NCI-H2227 treated with DMSO at 0.1 percent for 48 hours (cell line): Measurements from ENCODE around the gene MOV10L1.
"Not testable (repeated sequence)": the region's sequence is repeated elsewhere in the genome, so short reads cannot be mapped to it uniquely, and the experiment has no call there.

ENCODE experiments used
- DNase-seq: peaks from one replicate; lab custom pipeline; 2025; lab: John Stamatoyannopoulos, UW

Gene MOV10L1

GRCh38 chr22:50104141-50104544 lies 14.3 kb downstream of the MOV10L1 start:
- no peak for DNase-seq

GRCh38 chr22:50105208-50106100 lies 15.6 kb downstream of the MOV10L1 start:
- no peak for DNase-seq

GRCh38 chr22:50107529-50107928 lies 17.7 kb downstream of the MOV10L1 start:
- DNase-seq, result no peak

- DNase-seq, result no peak
Observed at GRCh38 chr22:50111056-50111455, 21.2 kb downstream of the MOV10L1 start.

GRCh38 chr22:50112151-50113118 lies 22.6 kb downstream of the MOV10L1 start:
- DNase-seq, result no peak

- DNase-seq, result no peak
Observed at GRCh38 chr22:50114221-50115021, 24.6 kb downstream of the MOV10L1 start.

GRCh38 chr22:50115693-50116092 lies 25.9 kb downstream of the MOV10L1 start:
- no peak for DNase-seq

GRCh38 chr22:50117168-50117762 lies 27.5 kb downstream of the MOV10L1 start:
- no peak for DNase-seq

GRCh38 chr22:50118129-50118528 lies 28.3 kb downstream of the MOV10L1 start:
- no peak for DNase-seq

GRCh38 chr22:50118557-50119168 lies 28.9 kb downstream of the MOV10L1 start:
- no peak for DNase-seq

- no peak for DNase-seq
Observed at GRCh38 chr22:50119169-50119767, 29.5 kb downstream of the MOV10L1 start.

GRCh38 chr22:50119768-50120251 lies 30.0 kb downstream of the MOV10L1 start:
- DNase-seq, result no peak

- no peak for DNase-seq
Observed at GRCh38 chr22:50121202-50121740, 31.5 kb downstream of the MOV10L1 start.

- no peak for DNase-seq
Observed at GRCh38 chr22:50123119-50123518, 33.3 kb downstream of the MOV10L1 start.

- DNase-seq, result no peak
Observed at GRCh38 chr22:50125029-50125428, 35.2 kb downstream of the MOV10L1 start.

- DNase-seq, result no peak
Observed at GRCh38 chr22:50129121-50129736, 39.4 kb downstream of the MOV10L1 start.

GRCh38 chr22:50131894-50132293 lies 42.1 kb downstream of the MOV10L1 start:
- no peak for DNase-seq

GRCh38 chr22:50134481-50134880 lies 44.7 kb downstream of the MOV10L1 start:
- no peak for DNase-seq

- no peak for DNase-seq
Observed at GRCh38 chr22:50136581-50137015, 46.8 kb downstream of the MOV10L1 start.

- DNase-seq, result not testable (repeated sequence)
Observed at GRCh38 chr22:50137277-50137676, 47.5 kb downstream of the MOV10L1 start.
